SK-N-DZ (cell line): Measurements from ENCODE around the gene LSM6.
A peak's percentile ranks its signal among the peaks of the same experiment; 100 is the strongest.

Experiments
- DNase-seq: peaks from one replicate; pipeline ENCODE4 v3.0.0-alpha.2; 2015; ENCODE audit warnings: low spot score

Gene LSM6

GRCh38 chr4:146186041-146186440 is 10.5 kb downstream of the LSM6 start:
- DNase-seq = no peak

GRCh38 chr4:146186596-146186995 is 11.1 kb downstream of the LSM6 start:
- no peak for DNase-seq

GRCh38 chr4:146190456-146190855 is 14.9 kb downstream of the LSM6 start:
- no peak for DNase-seq

GRCh38 chr4:146191766-146192458 is 16.4 kb downstream of the LSM6 start:
- DNase-seq = no peak

GRCh38 chr4:146193628-146194027 is 18.1 kb downstream of the LSM6 start:
- DNase-seq = no peak

- no peak for DNase-seq
Observed at GRCh38 chr4:146194212-146194611, 18.7 kb downstream of the LSM6 start.

- peak; percentile 60 for DNase-seq
Observed at GRCh38 chr4:146202665-146203064, 27.1 kb downstream of the LSM6 start.

- DNase-seq = no peak
Observed at GRCh38 chr4:146207410-146207809, 31.9 kb downstream of the LSM6 start.

GRCh38 chr4:146210890-146211289 is 35.4 kb downstream of the LSM6 start:
- DNase-seq = no peak

- no peak for DNase-seq
Observed at GRCh38 chr4:146211440-146211839, 35.9 kb downstream of the LSM6 start.

- DNase-seq = no peak
Observed at GRCh38 chr4:146212781-146213180, 37.3 kb downstream of the LSM6 start.

GRCh38 chr4:146214238-146214637 is 38.7 kb downstream of the LSM6 start, which contains the start of gene REELD1:
Gene REELD1 (plus strand): TSS chr4:146214538. CDS start chr4:146216953, 2,415 bp downstream.
- DNase-seq = no peak

GRCh38 chr4:146222313-146222712 is 46.8 kb downstream of the LSM6 start:
- no peak for DNase-seq

- no peak for DNase-seq
Observed at GRCh38 chr4:146224326-146224966, 48.9 kb downstream of the LSM6 start.

GRCh38 chr4:146229406-146229805 is 53.9 kb downstream of the LSM6 start:
- no peak for DNase-seq

- DNase-seq = no peak
Observed at GRCh38 chr4:146232131-146232722, 56.7 kb downstream of the LSM6 start.

GRCh38 chr4:146235654-146236177 is 60.2 kb downstream of the LSM6 start:
- no peak for DNase-seq

GRCh38 chr4:146236216-146236615 is 60.7 kb downstream of the LSM6 start:
- DNase-seq = no peak

GRCh38 chr4:146237092-146237491 is 61.6 kb downstream of the LSM6 start:
- peak; percentile 27 for DNase-seq

GRCh38 chr4:146238107-146238506 is 62.6 kb downstream of the LSM6 start:
- no peak for DNase-seq
